WTC11 (cell line): ENCODE measurements around the gene GPR143. TPM values are rescaled to one million over a fixed set of nuclear protein-coding genes. Genes with fewer than 3 reads are reported as not detected.

ENCODE experiments used
- ATAC-seq: fragments of 200-7000 bp; cut with Tn5 transposase; 2 replicates; pipeline ENCODE4 v1.10.0; 2021; ENCODE audit warnings: mild to moderate bottlenecking, moderate library complexity
- CTCF ChIA-PET: fragments of 300-600 bp; sonication (Branson Sonifier 250); formaldehyde crosslinking; loops from one replicate; lab custom pipeline; 2021; ENCODE audit warnings: antibody characterized with exemption; lab: Charles Lee
- POLR2A ChIA-PET: fragments of 350-600 bp; sonication (Branson Sonifier 250); formaldehyde crosslinking; loops from one replicate; lab custom pipeline; 2021; ENCODE audit warnings: antibody characterized with exemption; lab: Charles Lee
- DNase-seq: peaks from one replicate; pipeline ENCODE4 v3.0.0; 2021; ENCODE audit warnings: low spot score
- H3K27ac Mint-ChIP-seq: 2 replicates; pipeline ENCODE4 v1.8.0; 2021; ENCODE audit warnings: mixed read lengths
- H3K27me3 Mint-ChIP-seq: 2 replicates; pipeline ENCODE4 v1.8.0; 2021; ENCODE audit warnings: low read depth, mild to moderate bottlenecking, moderate library complexity, mixed read lengths
- H3K36me3 Mint-ChIP-seq: 2 replicates; pipeline ENCODE4 v1.8.0; 2021; ENCODE audit warnings: mixed read lengths
- H3K4me1 Mint-ChIP-seq: 2 replicates; pipeline ENCODE4 v1.8.0; 2022; ENCODE audit warnings: mixed read lengths
- H3K4me3 Mint-ChIP-seq: 2 replicates; pipeline ENCODE4 v1.8.0; 2021; ENCODE audit warnings: mild to moderate bottlenecking, moderate library complexity, mixed read lengths
- H3K9me3 Mint-ChIP-seq: 2 replicates; pipeline ENCODE4 v1.8.0; 2021; ENCODE audit warnings: mixed read lengths
- AFF4 ChIP-seq: sonication (generic); formaldehyde crosslinking; IDR thresholded peaks from 2 replicates; pipeline ENCODE4 v1.8.1; 2023; ENCODE audit warnings: mild to moderate bottlenecking, missing genetic modification reagents, borderline replicate concordance
- ETV6 ChIP-seq: sonication (generic); formaldehyde crosslinking; IDR thresholded peaks from 2 replicates; pipeline ENCODE4 v1.8.1; 2022; ENCODE audit warnings: mild to moderate bottlenecking, missing genetic modification reagents
- HMGA2 ChIP-seq: fragments of 250-450 bp; sonication (Bioruptor Pico); IDR thresholded peaks from 2 replicates; pipeline ENCODE4 v1.4.0; 2021; ENCODE audit warnings: mild to moderate bottlenecking, moderate library complexity
- JUN ChIP-seq: sonication (generic); formaldehyde crosslinking; IDR thresholded peaks from 2 replicates; pipeline ENCODE4 v1.8.0; 2023; ENCODE audit warnings: mild to moderate bottlenecking, missing genetic modification reagents
- MLX ChIP-seq: sonication (generic); formaldehyde crosslinking; IDR thresholded peaks from 2 replicates; pipeline ENCODE4 v1.8.1; 2023; ENCODE audit warnings: mild to moderate bottlenecking, missing genetic modification reagents, moderate library complexity
- NFYB ChIP-seq: sonication (generic); formaldehyde crosslinking; conservative IDR thresholded peaks from 2 replicates; pipeline ENCODE4 v1.8.0; 2022; ENCODE audit warnings: low read depth, missing genetic modification reagents
- NR1H2 ChIP-seq: sonication (generic); formaldehyde crosslinking; IDR thresholded peaks from 2 replicates; pipeline ENCODE4 v1.9.0; 2021; ENCODE audit warnings: mild to moderate bottlenecking, moderate library complexity, missing genetic modification reagents
- NR3C1 ChIP-seq: sonication (generic); formaldehyde crosslinking; conservative IDR thresholded peaks from 2 replicates; pipeline ENCODE4 v1.8.1; 2023; ENCODE audit warnings: low read depth, mild to moderate bottlenecking, missing genetic modification reagents
- RELA ChIP-seq: sonication (generic); formaldehyde crosslinking; IDR thresholded peaks from 2 replicates; pipeline ENCODE4 v1.8.1; 2022; ENCODE audit warnings: missing genetic modification reagents, mild to moderate bottlenecking, borderline replicate concordance
- RORB ChIP-seq: fragments of 250-450 bp; sonication (Bioruptor Pico); IDR thresholded peaks from 2 replicates; pipeline ENCODE4 v1.9.0; 2021; ENCODE audit warnings: mild to moderate bottlenecking
- SOX15 ChIP-seq: fragments of 250-450 bp; sonication (Bioruptor Pico); IDR thresholded peaks from 2 replicates; pipeline ENCODE4 v1.9.0; 2021; ENCODE audit warnings: mild to moderate bottlenecking
- STAT6 ChIP-seq: sonication (generic); formaldehyde crosslinking; conservative IDR thresholded peaks from 2 replicates; pipeline ENCODE4 v1.8.1; 2023; ENCODE audit warnings: mild to moderate bottlenecking, low read depth, missing genetic modification reagents, moderate library complexity
- TCF7 ChIP-seq: sonication (generic); formaldehyde crosslinking; IDR thresholded peaks from 2 replicates; pipeline ENCODE4 v1.8.0; 2022; ENCODE audit warnings: mild to moderate bottlenecking, low read depth, missing genetic modification reagents, moderate library complexity
- TEAD1 ChIP-seq: sonication (generic); formaldehyde crosslinking; IDR thresholded peaks from 2 replicates; pipeline ENCODE4 v1.8.0; 2022; ENCODE audit warnings: mild to moderate bottlenecking, missing genetic modification reagents
- ZNF138 ChIP-seq: sonication (generic); formaldehyde crosslinking; conservative IDR thresholded peaks from 2 replicates; pipeline ENCODE4 v1.8.1; 2022; ENCODE audit warnings: mild to moderate bottlenecking, moderate library complexity, missing genetic modification reagents
- ZNF263 ChIP-seq: sonication (generic); formaldehyde crosslinking; IDR thresholded peaks from 2 replicates; pipeline ENCODE4 v1.8.1; 2022; ENCODE audit warnings: low read depth, mild to moderate bottlenecking, moderate library complexity, missing genetic modification reagents
- total RNA-seq: library from RNA; stranded (reverse); gene quantifications from 3 replicates; pipeline ENCODE4 v1.2.3, GENCODE V29; 2021
- TF ChIP-seq, protein P1 (sequence below): sonication (generic); formaldehyde crosslinking; IDR thresholded peaks from 2 replicates; pipeline ENCODE4 v1.8.1; 2023; ENCODE audit warnings: mild to moderate bottlenecking, missing genetic modification reagents
- TF ChIP-seq, protein P2 (sequence below): sonication (generic); formaldehyde crosslinking; IDR thresholded peaks from 2 replicates; pipeline ENCODE4 v1.8.1; 2023; ENCODE audit warnings: mild to moderate bottlenecking, missing genetic modification reagents
- TF ChIP-seq, protein P3 (sequence below): fragments of 250-450 bp; sonication (Bioruptor Pico); IDR thresholded peaks from 2 replicates; pipeline ENCODE4 v1.9.0; 2021; ENCODE audit warnings: mild to moderate bottlenecking
- TF ChIP-seq, protein P4 (sequence below): fragments of 250-450 bp; sonication (Bioruptor Pico); IDR thresholded peaks from 2 replicates; pipeline ENCODE4 v1.8.0; 2021; ENCODE audit warnings: mild to moderate bottlenecking

GPR143 gene
- total RNA-seq, 1 experiment from 2014 or later: 18.3 TPM

- peaks cover 6% of the 10 kb centered on the region for H3K36me3 Mint-ChIP-seq
- H3K9me3 Mint-ChIP-seq: no peaks in the 10 kb centered on the region
- no peak for ATAC-seq
- CTCF ChIA-PET: no interaction called here
- no peak overlapping the region for H3K27ac Mint-ChIP-seq
- TF ChIP-seq RELA (CRISPR knock-in tag) (no peak), AFF4 (CRISPR knock-in tag) (no peak), ZNF138 (CRISPR knock-in tag) (no peak), HMGA2 (no peak), TEAD1 (CRISPR knock-in tag) (no peak), TCF7 (CRISPR knock-in tag) (no peak), RORB (no peak), NR1H2 (CRISPR knock-in tag) (no peak), NR3C1 (CRISPR knock-in tag) (no peak), STAT6 (CRISPR knock-in tag) (no peak), MLX (CRISPR knock-in tag) (no peak), ZNF263 (CRISPR knock-in tag) (no peak), ETV6 (CRISPR knock-in tag) (no peak), JUN (CRISPR knock-in tag) (no peak), SOX15 (no peak), NFYB (CRISPR knock-in tag) (no peak)
- TF ChIP-seq, protein P1, sequence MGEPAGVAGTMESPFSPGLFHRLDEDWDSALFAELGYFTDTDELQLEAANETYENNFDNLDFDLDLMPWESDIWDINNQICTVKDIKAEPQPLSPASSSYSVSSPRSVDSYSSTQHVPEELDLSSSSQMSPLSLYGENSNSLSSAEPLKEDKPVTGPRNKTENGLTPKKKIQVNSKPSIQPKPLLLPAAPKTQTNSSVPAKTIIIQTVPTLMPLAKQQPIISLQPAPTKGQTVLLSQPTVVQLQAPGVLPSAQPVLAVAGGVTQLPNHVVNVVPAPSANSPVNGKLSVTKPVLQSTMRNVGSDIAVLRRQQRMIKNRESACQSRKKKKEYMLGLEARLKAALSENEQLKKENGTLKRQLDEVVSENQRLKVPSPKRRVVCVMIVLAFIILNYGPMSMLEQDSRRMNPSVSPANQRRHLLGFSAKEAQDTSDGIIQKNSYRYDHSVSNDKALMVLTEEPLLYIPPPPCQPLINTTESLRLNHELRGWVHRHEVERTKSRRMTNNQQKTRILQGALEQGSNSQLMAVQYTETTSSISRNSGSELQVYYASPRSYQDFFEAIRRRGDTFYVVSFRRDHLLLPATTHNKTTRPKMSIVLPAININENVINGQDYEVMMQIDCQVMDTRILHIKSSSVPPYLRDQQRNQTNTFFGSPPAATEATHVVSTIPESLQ (CRISPR knock-in tag): no peak
- TF ChIP-seq, protein P2, sequence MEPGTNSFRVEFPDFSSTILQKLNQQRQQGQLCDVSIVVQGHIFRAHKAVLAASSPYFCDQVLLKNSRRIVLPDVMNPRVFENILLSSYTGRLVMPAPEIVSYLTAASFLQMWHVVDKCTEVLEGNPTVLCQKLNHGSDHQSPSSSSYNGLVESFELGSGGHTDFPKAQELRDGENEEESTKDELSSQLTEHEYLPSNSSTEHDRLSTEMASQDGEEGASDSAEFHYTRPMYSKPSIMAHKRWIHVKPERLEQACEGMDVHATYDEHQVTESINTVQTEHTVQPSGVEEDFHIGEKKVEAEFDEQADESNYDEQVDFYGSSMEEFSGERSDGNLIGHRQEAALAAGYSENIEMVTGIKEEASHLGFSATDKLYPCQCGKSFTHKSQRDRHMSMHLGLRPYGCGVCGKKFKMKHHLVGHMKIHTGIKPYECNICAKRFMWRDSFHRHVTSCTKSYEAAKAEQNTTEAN: no peak
- TF ChIP-seq, protein P3, sequence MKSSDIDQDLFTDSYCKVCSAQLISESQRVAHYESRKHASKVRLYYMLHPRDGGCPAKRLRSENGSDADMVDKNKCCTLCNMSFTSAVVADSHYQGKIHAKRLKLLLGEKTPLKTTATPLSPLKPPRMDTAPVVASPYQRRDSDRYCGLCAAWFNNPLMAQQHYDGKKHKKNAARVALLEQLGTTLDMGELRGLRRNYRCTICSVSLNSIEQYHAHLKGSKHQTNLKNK (CRISPR knock-in tag): no peak
- TF ChIP-seq, protein P4, sequence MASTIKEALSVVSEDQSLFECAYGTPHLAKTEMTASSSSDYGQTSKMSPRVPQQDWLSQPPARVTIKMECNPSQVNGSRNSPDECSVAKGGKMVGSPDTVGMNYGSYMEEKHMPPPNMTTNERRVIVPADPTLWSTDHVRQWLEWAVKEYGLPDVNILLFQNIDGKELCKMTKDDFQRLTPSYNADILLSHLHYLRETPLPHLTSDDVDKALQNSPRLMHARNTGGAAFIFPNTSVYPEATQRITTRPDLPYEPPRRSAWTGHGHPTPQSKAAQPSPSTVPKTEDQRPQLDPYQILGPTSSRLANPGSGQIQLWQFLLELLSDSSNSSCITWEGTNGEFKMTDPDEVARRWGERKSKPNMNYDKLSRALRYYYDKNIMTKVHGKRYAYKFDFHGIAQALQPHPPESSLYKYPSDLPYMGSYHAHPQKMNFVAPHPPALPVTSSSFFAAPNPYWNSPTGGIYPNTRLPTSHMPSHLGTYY (CRISPR knock-in tag): no peak
- H3K4me3 Mint-ChIP-seq: no peak overlapping the region
- POLR2A ChIA-PET: no interaction called here
- no peak for DNase-seq
- peaks cover 21% of the 10 kb centered on the region for H3K4me1 Mint-ChIP-seq
- H3K27me3 Mint-ChIP-seq: no peaks in the 10 kb centered on the region; the same call in 1 of the 2 replicates
These were observed 16.4 kb downstream of the GPR143 start for GRCh38 chrX:9749146-9749692.
